Measurements from ENCODE around the gene SIAH3. TPM values are rescaled to one million over a fixed set of nuclear protein-coding genes. Genes with fewer than 3 reads are reported as not detected.

Gene SIAH3
- total and polyA plus RNA-seq, 3 donors from 2014 or later: 0.19 to 0.47 (median 0.36) TPM

- H3K9me3 ChIP-seq: no peaks in the 10 kb centered on the region
- TF ChIP-seq POLR2A (IDR thresholded peaks at IDR 0.05) (no peak), CTCF (IDR thresholded peaks at IDR 0.05) (no peak)
- no peaks in the 10 kb centered on the region for H3K27me3 ChIP-seq
- H3K36me3 ChIP-seq (ENCODE audit: low read depth, missing control alignments): no peaks in the 10 kb centered on the region
- no peak overlapping the region for H3K4me3 ChIP-seq
- 45 to 90% methylated on average over 1 to 2 of the region's 2 CpGs for WGBS, 2 donors
- DNase-seq: no peak
- no peak overlapping the region for H3K27ac ChIP-seq
- H3K4me1 ChIP-seq: no peaks in the 10 kb centered on the region
- intact Hi-C loops (cut with DNase I; ENCODE audit: low total_unique reads): no loop called here
Observed at GRCh38 chr13:45865414-45865813, 13.9 kb upstream of the SIAH3 start.

- H3K27me3 ChIP-seq: no peaks in the 10 kb centered on the region
- intact Hi-C loops (cut with DNase I; ENCODE audit: low total_unique reads): no loop called here
- no peak for TF ChIP-seq CTCF (IDR thresholded peaks at IDR 0.05)
- TF ChIP-seq POLR2A (IDR thresholded peaks at IDR 0.05): no peak
- H3K27ac ChIP-seq: no peak overlapping the region
- H3K4me1 ChIP-seq: no peaks in the 10 kb centered on the region
- no peaks in the 10 kb centered on the region for H3K36me3 ChIP-seq (ENCODE audit: low read depth, missing control alignments)
- 61 to 63% methylated on average over 10 of the region's 10 CpGs for WGBS, 2 donors
- DNase-seq: no peak
- no peaks in the 10 kb centered on the region for H3K9me3 ChIP-seq
- H3K4me3 ChIP-seq: no peak overlapping the region
Observed at GRCh38 chr13:45863709-45864590, 12.4 kb upstream of the SIAH3 start.

- no peak for DNase-seq
- no peaks in the 10 kb centered on the region for H3K4me1 ChIP-seq
- intact Hi-C loops (cut with DNase I; ENCODE audit: low total_unique reads): no loop called here
- no peak overlapping the region for H3K27ac ChIP-seq
- no peak for TF ChIP-seq CTCF (IDR thresholded peaks at IDR 0.05)
- TF ChIP-seq POLR2A (IDR thresholded peaks at IDR 0.05): no peak
- H3K4me3 ChIP-seq: no peak overlapping the region
- H3K9me3 ChIP-seq: no peaks in the 10 kb centered on the region
- no peaks in the 10 kb centered on the region for H3K36me3 ChIP-seq (ENCODE audit: low read depth, missing control alignments)
- no peaks in the 10 kb centered on the region for H3K27me3 ChIP-seq
Observed at GRCh38 chr13:45861322-45861721, 9.8 kb upstream of the SIAH3 start.

- no peak overlapping the region for H3K4me3 ChIP-seq
- no peaks in the 10 kb centered on the region for H3K9me3 ChIP-seq
- H3K36me3 ChIP-seq (ENCODE audit: low read depth, missing control alignments): no peaks in the 10 kb centered on the region
- intact Hi-C loops (cut with DNase I; ENCODE audit: low total_unique reads): no loop called here
- H3K27me3 ChIP-seq: no peaks in the 10 kb centered on the region
- 74 to 79% methylated on average over 5 of the region's 5 CpGs for WGBS, 2 donors
- TF ChIP-seq CTCF (IDR thresholded peaks at IDR 0.05): no peak
- TF ChIP-seq POLR2A (IDR thresholded peaks at IDR 0.05): no peak
- no peak for DNase-seq
- no peak overlapping the region for H3K27ac ChIP-seq
- no peaks in the 10 kb centered on the region for H3K4me1 ChIP-seq
Observed at GRCh38 chr13:45860240-45860639, 8.7 kb upstream of the SIAH3 start.

GRCh38 chr13:45859705-45860104 is 8.2 kb upstream of the SIAH3 start:
- H3K36me3 ChIP-seq (ENCODE audit: low read depth, missing control alignments): no peaks in the 10 kb centered on the region
- H3K4me1 ChIP-seq: no peaks in the 10 kb centered on the region
- no peak for DNase-seq
- H3K9me3 ChIP-seq: no peaks in the 10 kb centered on the region
- WGBS, 2 donors: 58 to 59% methylated on average over 2 of the region's 2 CpGs
- H3K4me3 ChIP-seq: no peak overlapping the region
- intact Hi-C loops (cut with DNase I; ENCODE audit: low total_unique reads): no loop called here
- H3K27me3 ChIP-seq: no peaks in the 10 kb centered on the region
- no peak overlapping the region for H3K27ac ChIP-seq
- TF ChIP-seq POLR2A (IDR thresholded peaks at IDR 0.05) (no peak), CTCF (IDR thresholded peaks at IDR 0.05) (no peak)
